ENCODE data around the gene ZNF524.

ZNF524 gene

DNA sequence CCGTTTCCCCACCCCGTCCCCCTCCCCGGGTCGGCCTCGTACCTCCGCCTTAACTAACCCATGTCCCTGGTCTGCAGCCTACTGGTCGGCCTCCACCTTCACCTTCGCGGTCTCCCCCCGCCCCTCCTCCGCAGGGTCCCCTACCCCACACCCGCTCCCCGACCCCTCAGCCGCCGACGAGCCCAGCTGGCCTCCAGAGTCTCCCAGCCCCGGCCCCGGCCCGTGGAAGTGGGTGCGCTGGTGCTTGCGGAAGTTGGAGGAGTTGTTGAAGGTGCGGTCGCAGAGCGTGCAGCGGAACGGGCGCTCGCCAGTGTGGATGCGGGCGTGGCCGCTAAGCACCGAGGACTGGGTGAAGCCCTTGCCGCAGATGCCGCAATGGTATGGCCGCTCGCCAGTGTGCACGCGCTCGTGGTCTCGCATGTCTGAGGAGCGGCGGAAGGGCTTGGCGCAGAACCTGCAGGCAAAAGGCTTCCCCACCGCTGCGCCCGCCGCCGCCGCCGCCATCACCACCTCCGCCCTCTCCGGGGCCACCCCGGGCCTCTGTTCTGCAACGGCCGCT, 21.7 kb downstream of the ZNF524 start:
- DNase-seq: no peak

DNA sequence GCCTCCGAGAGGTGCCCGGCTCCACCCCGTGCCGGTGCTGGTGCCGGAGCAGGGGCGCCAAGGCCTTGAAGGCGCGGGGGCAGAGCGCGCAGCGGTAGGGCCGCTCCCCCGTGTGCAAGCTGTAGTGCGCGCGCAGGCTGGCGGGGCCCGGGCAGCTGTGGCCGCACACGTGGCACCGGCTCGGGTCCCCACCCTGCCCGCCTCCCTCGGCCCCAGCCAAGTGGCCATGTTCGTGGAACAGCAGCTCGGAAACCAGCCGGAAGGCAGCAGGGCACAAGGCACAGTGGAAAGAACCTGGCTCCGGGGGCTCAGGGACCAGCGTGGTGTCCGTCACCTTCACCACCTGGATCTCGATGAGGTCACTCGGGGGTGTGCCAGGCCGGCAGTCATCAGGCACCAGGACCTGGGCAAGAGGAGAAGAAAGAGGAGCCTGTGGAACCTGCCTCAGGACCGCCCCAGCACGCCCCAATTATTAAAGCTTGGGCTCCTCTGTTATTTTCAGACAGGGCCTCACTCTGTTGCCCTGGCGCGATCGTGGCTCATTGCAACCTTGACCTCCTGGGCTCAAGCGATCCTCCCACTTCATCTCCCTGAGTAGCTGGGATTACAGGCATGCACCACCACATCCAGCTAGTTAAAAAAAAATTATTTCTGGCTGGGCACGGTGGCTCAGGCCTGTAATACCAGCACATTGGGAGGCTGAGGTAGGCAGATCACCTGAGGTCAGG, 22.3 kb downstream of the ZNF524 start:
- no peak for DNase-seq

DNA sequence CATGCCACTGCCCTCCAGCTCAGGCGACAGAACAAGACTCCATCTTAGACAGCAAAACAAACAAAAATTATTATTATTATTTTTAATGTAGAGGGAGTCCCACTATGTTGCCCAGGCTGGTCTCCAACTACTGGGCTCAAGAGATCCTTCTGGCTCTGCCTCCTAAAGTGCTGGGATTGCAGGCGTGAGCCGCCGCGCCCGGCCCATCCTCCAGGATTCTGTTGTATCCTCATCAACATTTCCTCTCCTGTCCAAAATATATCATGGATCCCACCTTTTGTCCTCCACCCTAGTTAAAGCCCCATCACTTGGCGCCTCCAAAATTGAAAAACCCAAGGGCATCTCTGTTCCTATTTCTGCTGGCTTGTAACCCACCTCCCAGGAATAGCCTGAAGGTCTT, 23.0 kb downstream of the ZNF524 start:
- no peak for DNase-seq

DNA sequence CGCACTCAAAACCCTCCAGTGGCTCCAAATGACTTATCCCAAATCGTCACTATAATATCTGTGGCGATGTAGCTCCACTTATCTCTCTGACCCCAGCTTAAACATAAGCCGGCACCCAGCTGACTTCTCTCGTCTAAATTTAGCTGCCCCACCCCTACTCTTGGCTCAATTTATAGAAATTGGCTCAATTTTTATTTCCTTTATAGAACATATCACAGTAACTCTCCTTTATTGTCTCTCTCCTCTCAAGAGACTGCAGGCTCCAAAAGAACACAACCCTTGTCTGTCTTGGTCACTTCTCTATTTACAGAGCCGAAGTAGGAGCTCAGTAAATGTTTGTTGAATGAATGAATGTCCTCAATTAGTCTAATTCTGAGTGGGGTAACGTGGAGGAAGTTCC, 23.5 kb downstream of the ZNF524 start:
- no peak for DNase-seq

DNA sequence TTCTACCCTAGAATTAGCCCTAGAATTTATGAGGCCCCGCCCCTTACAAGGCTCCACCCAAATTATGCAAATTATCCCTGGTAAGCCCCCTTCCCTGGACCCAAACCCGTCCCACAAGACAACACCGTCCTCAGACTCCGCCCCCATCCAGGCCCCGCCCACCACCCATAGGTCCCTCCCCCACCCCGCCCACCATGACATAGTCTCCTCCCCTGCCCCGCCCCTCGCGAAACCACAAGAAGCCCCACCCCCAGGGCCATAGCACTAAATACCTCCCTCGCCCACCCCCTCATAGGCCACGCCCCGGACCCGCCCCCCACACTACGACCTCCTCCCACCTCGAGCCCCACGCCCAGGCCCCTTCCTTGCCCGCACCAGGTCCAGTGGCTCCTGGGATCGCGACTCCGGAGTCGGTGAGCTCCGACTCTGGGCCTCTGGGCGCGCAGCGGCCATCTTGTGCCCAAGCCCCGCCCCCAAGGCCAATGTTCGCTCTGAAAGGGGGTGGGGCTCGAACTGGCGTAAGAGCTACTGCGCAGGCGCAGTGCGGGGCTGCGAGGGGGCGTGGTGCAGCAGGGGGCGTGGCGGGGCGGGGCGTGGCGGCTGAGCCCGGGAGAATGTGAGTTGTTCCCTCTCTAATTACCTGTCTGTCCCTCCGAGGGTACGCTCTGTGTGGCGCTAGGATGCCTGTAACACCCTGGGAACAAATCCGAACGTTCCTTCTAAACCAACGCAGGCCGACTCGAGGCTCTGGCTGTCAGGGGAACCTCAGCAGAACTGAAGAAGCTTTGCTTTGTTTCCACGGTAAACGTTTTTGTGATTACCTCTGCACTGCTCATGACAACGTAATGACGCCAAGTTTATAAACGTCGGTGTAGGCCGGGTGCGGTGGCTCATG, 24.3 kb downstream of the ZNF524 start, which contains the start of gene ZNF784:
TSS of gene ZNF784 (minus strand) at position 458 of the 895 bp plus-strand sequence. CDS start at position 453, 5 bp downstream.
- peak; percentile 98 for DNase-seq

DNA sequence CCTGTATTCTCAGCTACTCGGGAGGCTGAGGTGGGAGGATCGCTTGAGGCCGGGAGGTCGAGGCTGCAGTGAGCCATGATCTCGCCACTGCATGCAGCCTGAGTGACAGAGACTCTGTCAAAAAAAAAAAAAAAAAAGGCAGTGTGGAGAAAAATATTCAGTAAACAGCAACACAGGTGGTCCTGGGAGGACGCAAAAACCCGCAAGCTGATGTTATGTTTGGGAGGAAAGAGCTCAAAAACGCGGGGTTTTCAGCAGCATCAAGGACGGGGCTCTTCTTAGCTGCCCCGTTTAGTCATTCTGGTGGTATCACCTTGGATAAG, 24.9 kb downstream of the ZNF524 start:
- no peak for DNase-seq

DNA sequence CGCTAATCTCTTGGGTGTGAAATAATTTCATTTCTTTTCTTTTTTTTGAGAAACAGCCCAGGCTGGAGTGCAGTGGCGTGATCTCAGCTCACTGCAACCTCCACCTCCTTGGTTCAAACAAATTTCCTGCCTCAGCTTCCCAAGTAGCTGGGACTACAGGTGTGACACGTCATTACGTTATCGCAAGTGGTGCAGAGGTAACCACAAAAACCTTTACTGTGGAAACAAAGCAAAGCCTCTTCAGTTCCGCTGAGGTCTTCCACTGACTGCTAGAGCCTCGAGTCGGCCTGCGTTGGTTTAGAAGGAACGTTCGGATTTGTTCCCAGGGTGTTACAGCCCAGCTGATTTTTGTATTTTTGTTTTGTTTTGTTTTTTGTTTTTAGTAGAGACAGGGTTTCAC, 26.3 kb downstream of the ZNF524 start:
- DNase-seq: peak; percentile 62

DNA sequence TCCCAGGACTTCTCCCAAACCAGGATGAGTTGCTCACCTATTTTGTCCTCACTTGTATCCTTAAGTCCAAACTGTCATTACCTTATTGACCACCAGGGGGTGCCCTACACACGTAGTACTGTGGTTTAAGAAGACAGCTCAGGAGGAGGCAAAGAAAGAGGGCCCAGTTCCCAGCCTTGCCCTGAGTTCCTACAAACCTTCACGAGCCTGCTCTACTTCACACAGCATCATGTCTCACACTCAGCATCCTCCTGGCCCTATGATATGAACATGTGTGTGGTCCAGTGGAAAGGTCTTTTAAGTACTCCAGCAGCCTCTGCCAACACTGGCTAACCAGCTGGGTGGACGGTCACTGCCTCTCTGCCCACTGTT, 32.4 kb downstream of the ZNF524 start:
- peak; percentile 90 for DNase-seq

DNA sequence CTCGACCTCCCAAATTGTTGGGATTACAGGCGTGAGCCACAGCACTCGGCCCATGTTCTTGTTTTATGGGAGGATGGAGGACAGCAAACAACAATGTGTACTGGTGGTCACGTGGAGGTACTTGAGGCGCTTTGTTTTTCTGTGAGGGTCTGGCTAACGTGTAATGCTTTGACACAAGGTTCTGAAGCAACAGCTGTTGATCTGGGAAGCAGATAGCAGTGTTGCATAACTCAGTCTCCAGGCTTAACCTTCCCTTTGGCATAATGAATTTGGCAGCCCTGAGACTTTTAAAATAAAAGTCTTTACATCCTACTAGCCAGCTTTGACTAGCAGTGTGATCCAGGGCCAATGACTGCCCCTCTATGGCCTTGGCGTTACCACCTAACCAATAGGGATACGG, 33.8 kb downstream of the ZNF524 start:
- no peak for DNase-seq

DNA sequence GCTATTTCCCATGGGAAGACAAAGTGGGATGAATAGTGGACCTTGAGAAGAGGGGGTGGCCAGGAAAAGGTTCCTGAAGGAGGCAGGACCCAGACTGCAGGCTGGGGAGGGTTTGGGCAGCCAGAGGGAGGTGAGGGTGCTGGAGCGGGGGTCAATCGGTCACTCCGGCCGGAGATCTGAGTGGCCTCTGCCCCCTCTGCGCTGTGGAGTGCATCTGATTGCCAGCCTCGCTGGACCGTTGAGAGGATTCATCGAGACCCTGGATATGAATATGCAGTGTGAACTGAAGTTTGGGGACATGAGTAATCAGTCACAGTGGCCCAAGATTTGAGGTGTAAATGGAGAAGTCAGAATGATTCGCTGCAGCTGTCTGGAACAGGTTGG, 35.2 kb downstream of the ZNF524 start:
- DNase-seq: no peak

DNA sequence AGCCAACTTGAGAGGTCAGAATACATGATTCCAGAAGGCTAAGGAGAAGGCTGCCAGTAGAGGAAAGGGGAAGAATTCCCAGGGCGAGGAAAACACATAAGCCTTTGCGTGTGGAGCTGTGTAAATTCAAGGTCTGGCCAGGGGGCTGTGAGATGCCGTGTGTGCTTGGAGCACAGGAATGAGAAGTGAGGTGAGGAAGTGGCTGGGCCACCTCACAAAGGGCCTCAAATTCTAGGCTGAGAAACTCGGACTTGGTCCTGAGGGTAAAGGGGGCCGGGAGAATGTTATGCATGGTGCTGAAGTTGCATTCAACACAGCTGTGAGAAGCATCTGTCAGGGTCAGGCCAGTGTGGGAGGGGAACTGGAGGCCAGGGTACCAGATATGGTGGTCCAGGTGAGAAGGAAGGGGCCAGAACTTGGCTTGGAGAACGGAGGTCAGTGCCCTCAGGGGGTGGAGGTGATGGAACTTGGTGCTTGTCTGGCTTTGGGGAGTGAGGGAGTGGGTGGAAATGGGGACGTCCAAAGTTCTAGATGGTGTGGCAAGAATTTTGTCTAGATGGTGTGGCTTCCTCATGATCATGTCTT, 35.9 kb downstream of the ZNF524 start:
- DNase-seq: no peak

DNA sequence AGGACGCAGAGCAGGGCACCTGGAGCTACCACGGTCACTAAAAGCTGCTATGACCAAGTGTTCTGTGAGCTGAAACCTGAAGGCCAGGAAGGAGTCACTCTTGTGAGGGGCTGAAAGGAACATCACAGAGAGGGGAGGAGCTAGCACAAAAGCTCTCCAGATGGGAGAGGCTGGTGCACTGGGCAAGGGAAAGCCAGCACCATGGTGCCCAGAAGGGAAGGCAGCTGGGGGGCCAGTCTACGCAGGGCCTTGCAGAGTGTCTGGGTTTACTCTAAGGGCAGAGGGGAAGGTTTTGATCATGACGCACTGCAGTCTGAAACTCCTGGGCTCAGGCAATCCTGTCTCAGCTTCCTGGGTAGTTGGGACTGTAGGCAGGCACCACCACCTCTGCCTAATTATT, 36.6 kb downstream of the ZNF524 start:
- DNase-seq: no peak

DNA sequence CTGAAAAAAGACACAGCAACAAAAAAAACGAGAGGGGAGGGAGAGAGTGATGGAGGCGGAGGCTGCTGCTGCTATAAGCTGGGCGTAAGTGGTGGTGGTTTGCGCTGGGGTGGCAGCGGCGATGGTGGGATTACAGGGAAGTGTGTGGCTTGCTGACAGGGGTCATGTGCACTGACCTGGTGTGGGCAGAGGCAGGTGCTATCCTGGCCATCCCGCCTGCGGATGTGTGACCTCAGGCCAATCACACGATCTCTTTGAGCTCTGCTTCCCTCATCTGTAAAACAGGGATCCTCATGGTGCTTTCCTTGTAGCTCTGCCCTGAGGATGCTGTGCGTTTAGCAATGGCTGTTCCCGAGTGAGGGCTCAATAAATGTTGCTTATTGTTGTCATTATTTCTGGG, 37.4 kb downstream of the ZNF524 start:
- DNase-seq: no peak

DNA sequence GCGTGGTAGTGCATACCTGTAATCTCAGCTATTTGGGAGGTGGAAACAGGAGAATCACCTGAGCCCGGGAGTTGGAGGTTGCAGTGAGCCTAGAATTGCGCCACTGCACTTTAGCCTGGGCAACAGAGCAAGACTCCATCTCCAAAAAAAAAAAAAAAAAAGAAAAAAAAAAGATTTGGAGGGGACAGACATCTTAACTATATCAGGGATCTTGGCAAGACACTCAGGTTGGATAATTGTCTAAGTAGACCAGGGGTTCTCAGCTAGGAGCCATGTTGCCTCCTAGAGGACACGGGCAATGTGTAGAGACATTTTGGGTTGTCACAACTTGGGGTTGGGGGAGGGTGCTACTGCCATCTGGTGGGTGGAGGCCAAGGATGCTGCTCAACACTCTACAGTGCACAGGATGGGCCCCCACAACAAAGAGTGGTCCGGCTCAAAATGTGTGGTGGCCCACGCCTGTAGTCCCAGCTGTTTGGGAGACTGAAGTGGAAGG, 38.8 kb downstream of the ZNF524 start:
- DNase-seq: no peak

DNA sequence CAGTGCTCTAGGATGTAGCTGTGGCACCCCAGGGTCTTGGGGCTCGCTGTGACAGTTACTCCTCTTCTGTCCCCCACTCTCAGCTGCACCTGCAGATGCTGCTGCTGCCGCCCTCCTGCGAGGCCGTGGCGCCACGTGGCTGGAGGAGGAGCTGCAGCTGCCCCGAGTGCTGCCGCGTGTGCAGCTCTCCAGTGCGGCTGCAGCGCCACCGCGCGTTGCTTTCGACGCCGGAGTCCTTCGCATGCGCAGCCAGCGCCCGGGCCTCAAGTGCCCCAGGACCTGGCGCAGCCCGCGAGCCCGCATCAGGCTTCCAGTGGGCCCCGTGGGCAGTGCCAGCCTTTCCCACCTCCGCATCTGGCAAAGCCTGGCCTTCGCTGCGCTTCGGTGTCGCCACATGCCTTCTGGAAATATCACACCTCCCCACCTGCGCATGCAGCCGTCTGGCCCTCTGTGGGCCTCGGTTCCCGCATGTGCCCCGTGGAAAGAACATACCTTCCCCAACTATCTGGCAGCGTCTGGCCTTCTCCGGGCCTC, 40.0 kb downstream of the ZNF524 start:
- peak; percentile 85 for DNase-seq

DNA sequence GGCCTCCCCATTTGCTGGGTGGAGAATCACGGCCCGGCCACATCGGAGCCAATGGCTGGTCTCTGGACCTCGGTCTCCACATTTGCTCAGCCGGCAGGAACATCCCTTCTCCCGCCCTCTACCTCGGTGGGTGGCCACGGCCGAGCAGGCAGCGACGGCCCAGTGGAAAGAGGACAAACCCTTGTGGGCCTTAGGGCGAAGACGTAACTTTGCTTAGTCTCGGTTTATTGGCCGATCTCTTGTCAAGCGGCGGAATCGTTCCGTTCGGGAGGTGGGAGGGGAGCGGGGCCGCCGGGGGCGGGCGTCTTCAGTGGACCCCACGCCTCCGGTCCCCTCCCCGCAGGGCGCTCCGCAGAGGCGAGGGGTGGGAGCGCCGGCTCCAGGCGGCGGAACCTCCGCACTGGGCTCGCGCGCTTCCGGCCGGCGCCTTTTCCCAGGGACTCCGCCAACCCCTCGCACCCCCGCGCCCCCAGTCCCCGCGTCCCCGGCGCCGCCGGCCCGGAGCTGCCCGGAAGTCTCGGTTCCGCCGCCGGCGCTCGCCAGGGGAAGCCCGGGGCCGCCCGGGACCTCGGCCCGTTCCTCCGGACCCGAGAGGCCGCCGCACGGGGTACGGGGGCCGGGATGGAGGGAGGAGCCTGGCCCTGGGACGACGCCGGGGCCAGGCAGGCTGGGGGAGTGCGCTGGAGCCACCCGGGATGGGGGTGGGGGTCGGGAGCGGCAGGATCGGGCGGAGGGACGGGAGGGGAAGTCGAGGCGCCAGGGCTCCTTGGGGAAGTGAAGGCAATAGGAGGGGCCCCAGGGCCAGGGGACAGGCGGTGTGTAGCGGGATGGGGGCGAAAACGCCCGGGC, 40.7 kb downstream of the ZNF524 start, which contains the start of gene ZNF580:
TSS of gene ZNF580 (plus strand) at position 426 of the 849 bp plus-strand sequence. CDS start 1,507 bp downstream, outside the sequence.
- peak; percentile 89 for DNase-seq

DNA sequence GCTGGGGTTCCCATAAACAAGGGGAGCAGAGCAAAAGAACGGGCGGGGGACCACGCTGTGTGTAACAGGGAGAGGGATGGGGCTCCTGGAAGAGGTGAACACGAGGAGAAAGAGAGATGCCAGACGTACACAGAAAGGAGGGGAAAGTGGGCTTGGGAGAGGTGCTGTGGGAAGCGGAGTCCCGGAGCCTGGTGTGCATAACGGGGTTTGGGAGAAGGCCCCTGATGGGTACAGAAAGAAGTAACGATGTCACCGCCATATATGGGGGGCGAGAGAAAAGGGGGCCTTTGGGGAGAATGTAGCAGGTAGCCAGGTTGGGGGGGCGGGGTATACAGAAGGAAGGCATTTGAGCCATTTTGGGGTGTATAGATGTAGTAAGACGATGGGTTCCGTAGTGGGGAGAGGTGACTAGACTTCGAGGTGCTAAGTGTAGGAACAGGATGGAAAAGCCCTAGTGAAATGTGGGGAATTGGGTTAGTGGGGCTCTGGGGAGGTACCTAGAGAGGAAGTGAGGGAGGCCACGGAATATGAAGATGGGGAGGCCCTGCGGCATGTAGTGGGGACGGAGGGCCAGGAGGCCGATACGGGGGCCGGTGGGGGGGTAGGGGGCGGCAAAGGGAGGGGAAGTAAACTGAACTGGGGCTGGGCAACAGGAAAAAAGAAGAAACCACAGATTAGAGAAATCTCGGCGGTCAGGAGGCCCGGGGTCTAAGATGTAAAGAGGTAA, 41.5 kb downstream of the ZNF524 start:
- no peak for DNase-seq

DNA sequence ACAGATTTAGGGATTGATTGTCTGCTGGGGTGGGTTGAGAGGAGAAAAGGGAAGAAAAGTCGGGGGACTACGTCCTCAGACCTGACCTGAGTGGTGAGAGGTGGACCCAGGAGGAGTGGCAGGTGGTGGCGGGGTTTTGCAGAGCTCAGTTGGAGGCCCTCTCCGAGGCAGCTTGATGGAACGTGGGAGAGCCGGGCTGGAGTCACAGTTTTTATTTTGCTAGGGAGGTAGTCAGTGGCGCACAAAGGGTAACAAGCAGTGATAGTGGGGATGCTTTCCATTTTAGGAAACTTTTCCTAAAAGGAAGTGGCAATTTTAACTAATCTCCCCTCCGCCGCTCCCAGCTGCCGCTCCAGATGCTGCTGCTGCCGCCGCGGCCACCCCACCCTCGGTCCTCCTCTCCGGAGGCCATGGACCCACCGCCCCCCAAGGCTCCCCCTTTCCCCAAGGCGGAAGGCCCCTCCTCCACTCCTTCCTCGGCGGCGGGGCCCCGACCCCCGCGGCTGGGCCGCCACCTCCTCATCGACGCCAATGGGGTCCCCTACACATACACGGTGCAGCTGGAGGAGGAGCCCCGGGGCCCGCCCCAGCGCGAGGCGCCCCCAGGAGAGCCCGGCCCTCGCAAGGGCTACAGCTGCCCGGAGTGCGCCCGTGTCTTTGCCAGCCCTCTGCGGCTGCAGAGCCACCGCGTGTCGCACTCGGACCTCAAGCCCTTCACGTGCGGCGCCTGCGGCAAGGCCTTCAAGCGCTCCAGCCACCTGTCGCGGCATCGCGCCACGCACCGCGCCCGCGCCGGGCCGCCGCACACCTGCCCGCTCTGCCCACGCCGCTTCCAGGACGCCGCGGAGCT, 42.3 kb downstream of the ZNF524 start:
- no peak for DNase-seq

DNA sequence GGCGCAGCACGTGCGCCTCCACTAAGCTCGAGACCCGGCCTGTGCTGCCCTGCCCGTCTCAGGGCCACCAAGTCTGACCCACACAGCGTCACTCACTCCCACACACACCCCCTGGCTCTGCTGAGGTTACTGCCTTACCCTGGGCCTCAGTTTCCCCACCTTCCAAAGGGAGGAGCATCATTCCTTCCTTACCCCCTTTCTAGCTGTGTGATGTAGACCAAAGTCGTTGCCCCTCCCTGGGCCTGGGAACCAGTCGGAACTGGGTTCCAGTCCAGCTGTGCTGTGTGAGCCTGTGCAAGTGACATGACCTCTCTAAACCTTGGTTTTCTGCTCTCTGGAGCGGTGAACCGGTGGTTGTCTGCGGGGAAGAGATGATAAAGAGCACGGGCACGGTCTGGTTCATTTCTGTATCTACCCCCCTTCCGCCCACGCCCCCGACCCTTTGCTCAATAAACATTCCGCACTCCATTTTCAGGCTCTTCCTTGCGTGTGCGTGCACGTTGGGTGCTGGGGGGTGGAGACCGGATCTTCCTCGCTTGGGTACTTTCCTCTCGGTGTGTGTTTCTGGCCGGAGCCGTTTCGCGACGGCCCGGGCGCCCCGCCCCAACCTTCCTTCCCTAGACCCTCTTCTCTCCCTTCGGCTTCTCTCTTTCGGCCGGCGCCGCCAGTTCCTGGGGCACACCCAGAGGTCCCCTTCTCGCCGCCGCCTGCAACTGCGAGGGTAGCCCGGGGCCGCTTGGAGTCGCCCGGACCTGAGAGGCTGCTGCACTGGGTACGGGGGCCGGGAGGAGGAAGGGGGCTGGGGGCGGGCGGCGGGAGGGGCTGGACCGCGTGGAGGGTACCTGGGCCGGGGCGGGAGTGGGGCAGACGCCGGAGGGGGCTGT, 43.2 kb downstream of the ZNF524 start, which contains the start of gene ZNF581:
TSS of gene ZNF581 (plus strand) at position 647 of the 884 bp plus-strand sequence. CDS start 923 bp downstream, outside the sequence.
- DNase-seq: peak; percentile 91
